Measurements from ENCODE around the gene KAZN.

DNA sequence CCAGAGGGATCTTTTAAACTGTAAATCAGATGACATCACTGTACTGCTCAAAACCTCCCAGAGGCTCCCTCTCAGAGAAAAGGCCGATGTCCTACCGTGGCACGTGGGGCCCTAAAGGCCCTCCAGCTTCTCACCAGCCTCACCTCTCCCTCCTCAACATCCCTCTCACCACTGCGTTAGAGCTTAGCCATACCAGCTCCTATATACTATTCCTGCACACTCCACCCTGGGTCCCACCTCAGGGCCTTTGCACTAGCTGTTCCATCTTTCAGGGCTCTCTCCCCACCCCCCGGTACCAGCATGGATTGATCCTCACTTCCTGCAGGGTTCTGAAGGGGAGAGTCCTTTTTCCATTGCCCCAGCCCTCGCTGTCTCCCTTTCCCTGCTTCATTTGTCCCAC lies 111.8 kb downstream of the KAZN start:
- TF ChIP-seq, protein P1, sequence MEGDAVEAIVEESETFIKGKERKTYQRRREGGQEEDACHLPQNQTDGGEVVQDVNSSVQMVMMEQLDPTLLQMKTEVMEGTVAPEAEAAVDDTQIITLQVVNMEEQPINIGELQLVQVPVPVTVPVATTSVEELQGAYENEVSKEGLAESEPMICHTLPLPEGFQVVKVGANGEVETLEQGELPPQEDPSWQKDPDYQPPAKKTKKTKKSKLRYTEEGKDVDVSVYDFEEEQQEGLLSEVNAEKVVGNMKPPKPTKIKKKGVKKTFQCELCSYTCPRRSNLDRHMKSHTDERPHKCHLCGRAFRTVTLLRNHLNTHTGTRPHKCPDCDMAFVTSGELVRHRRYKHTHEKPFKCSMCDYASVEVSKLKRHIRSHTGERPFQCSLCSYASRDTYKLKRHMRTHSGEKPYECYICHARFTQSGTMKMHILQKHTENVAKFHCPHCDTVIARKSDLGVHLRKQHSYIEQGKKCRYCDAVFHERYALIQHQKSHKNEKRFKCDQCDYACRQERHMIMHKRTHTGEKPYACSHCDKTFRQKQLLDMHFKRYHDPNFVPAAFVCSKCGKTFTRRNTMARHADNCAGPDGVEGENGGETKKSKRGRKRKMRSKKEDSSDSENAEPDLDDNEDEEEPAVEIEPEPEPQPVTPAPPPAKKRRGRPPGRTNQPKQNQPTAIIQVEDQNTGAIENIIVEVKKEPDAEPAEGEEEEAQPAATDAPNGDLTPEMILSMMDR (IDR thresholded peaks at IDR 0.05), result no peak
- TF ChIP-seq POLR2AphosphoS5 (IDR thresholded peaks at IDR 0.05; ENCODE audit: low read depth, low read length), result no peak
- TF ChIP-seq, protein P2, sequence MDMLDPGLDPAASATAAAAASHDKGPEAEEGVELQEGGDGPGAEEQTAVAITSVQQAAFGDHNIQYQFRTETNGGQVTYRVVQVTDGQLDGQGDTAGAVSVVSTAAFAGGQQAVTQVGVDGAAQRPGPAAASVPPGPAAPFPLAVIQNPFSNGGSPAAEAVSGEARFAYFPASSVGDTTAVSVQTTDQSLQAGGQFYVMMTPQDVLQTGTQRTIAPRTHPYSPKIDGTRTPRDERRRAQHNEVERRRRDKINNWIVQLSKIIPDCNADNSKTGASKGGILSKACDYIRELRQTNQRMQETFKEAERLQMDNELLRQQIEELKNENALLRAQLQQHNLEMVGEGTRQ (IDR thresholded peaks at IDR 0.05; ENCODE audit: borderline replicate concordance, low read depth, low read length), result no peak
- no peak for TF ChIP-seq TAF1 (IDR thresholded peaks at IDR 0.05; ENCODE audit: borderline replicate concordance, low read depth, low read length)
- no peak for TF ChIP-seq GATA2 (CRISPR knock-in tag; IDR thresholded peaks at IDR 0.05)
- TF ChIP-seq RXRA (IDR thresholded peaks at IDR 0.05; ENCODE audit: borderline replicate concordance, low read depth), result no peak
- no peak for TF ChIP-seq EP300 (IDR thresholded peaks at IDR 0.05; ENCODE audit: borderline replicate concordance in 1 of 2, low read depth in 1 of 2, low read length in 1 of 2)
- TF ChIP-seq FOXM1 (IDR thresholded peaks at IDR 0.05; ENCODE audit: low read depth), result no peak
- no peak for TF ChIP-seq EZH2phosphoT487 (IDR thresholded peaks at IDR 0.05; ENCODE audit: borderline replicate concordance, low read depth)
- TF ChIP-seq YY1 (IDR thresholded peaks at IDR 0.05; ENCODE audit: low read depth), result no peak
- no peak for TF ChIP-seq RAD21 (IDR thresholded peaks at IDR 0.05; ENCODE audit: low read length)
- no peak for TF ChIP-seq ZBTB33 (IDR thresholded peaks at IDR 0.05; ENCODE audit: borderline replicate concordance, low read depth)
- TF ChIP-seq MAX (IDR thresholded peaks at IDR 0.05; ENCODE audit: low read depth), result no peak
- TF ChIP-seq FOXJ3 (CRISPR knock-in tag; IDR thresholded peaks at IDR 0.05), result no peak
